Heart right ventricle (tissue), 16 donors: Measurements from ENCODE around the gene DERA. TPM values are rescaled to one million over a fixed set of nuclear protein-coding genes. Genes with fewer than 3 reads are reported as not detected.

Experiments
- ATAC-seq, 8 donors: fragments of 200-7000 bp; cut with Tn5 transposase; one replicate each; pipeline ENCODE4 v1.9.1; 2020; ENCODE audit warnings: mild to moderate bottlenecking in 8 of 8, moderate library complexity in 8 of 8, moderate number of reproducible peaks in 1 of 8
- DNase-seq, 2 donors: peaks; one replicate each; pipeline ENCODE4 v3.0.0-alpha.2; 2020
- H3K27ac ChIP-seq, 10 donors: fragments of 200-600 bp; sonication (generic) in 2 of 10; one replicate each; pipeline versions ENCODE4 v1.5.0 to v1.8.0; 2020 to 2022; ENCODE audit warnings: mild to moderate bottlenecking in 3 of 10
- H3K27me3 ChIP-seq, 7 donors: fragments of 200-600 bp; one replicate each; pipeline ENCODE4 v1.8.0; 2021 to 2022; ENCODE audit warnings: mild to moderate bottlenecking in 2 of 7
- H3K36me3 ChIP-seq, 9 donors: fragments of 200-600 bp; sonication (generic) in 1 of 9; one replicate each; pipeline versions ENCODE4 v1.5.0 to v1.8.0; 2020 to 2022; ENCODE audit warnings: mild to moderate bottlenecking in 2 of 9
- H3K4me1 ChIP-seq, 9 donors: fragments of 200-600 bp; sonication (generic) in 1 of 9; one replicate each; pipeline versions ENCODE4 v1.5.0 to v1.8.0; 2020 to 2022; ENCODE audit warnings: mild to moderate bottlenecking in 4 of 9
- H3K4me3 ChIP-seq, 10 donors: fragments of 200-600 bp; sonication (generic) in 2 of 10; one replicate each; pipeline versions ENCODE4 v1.5.0 to v1.8.0; 2020 to 2022; ENCODE audit warnings: mild to moderate bottlenecking in 7 of 10, moderate library complexity in 2 of 10
- H3K9me3 ChIP-seq, 11 donors: fragments of 200-600 bp in 10 of 11; sonication (generic) in 2 of 11; one replicate each; pipeline versions ENCODE4 v1.5.0 to v1.8.0; 2013 to 2022; ENCODE audit warnings: mild to moderate bottlenecking in 2 of 11, control low read depth in 1 of 11, moderate library complexity in 1 of 11
- WGBS, 2 donors: extraction: QIAGEN DNeasy Blood & Tissue Kit; methylation state at CpG; one replicate each; pipeline ENCODE4 v1.1.7; 2013; ENCODE audit warnings: inconsistent platforms in 1 of 2; 5-methylcytosine and 5-hydroxymethylcytosine counted together
- intact Hi-C, 10 donors: fragments of 100-400 bp; cut with DNase I; formaldehyde crosslinking; loops; one replicate each; pipeline versions ENCODE4 v1.11.1 to v1.14.2; 2022
- polyA plus RNA-seq, 2 donors: library from polyadenylated mRNA; stranded (reverse); fragments of 200-250 nt; gene quantifications; one replicate each; pipeline ENCODE4 v1.2.3, GENCODE V29; 2013
- total RNA-seq, 10 donors: library from RNA; stranded (reverse); fragmentation: NEBNext Ultra II Directional in 3 of 10; extraction: Animal tissue kit (Norgen Biotek cat#: 25700) in 3 of 10; gene quantifications; one replicate each; pipeline versions ENCODE4 v1.2.1 to v1.2.4, GENCODE V29; 2021 to 2023
- TF ChIP-seq, protein P1 (sequence below), 9 donors: fragments of 200-600 bp; sonication (generic) in 2 of 9; IDR thresholded peaks; one replicate each; pipeline versions ENCODE4 v1.5.0 to v1.8.0; 2021 to 2022; ENCODE audit warnings: antibody characterized with exemption in 9 of 9, mild to moderate bottlenecking in 5 of 9, moderate library complexity in 1 of 9
- donor health status: Arrhythmogenic right ventricular cardiomyopathy.
- donor health status: ischemic (EF 13 %, LVEDD 7.1; RV severe dilation, severe dysfunction).
- donor health status: healthy with polysubstance abuse.
- donor health status: DM: no; HTN: yes; CAD: no.
- donor health status: DM: no; HTN: no; CAD: no.
- donor health status: ischemic (EF 25% LVEDD 6.9; RV normal size, moderate dysfunction).
- donor health status: ischemic (EF 25% LVEDD 5.7; RV mildly dilated, moderate dysfunction).
- donor health status: healthy.
- donor health status: DM: yes; HTN: yes; CAD: no.
- donor health status: Ischemic cardiomyopathy.
- donor health status: ischemic (EF 35%, LVEDD 5.7; RV mildly dilated, moderate dysfunction).
- donor health status: nonischemic (EF 11% LVEDD 7.7; RV severe dilation, severe dysfunction).
- donor health status: DM: yes; HTN: yes; CAD: no.
- donor health status: PGD.
- donor health status: ischemic (EF 29% LVEDD 5.4; RV normal size, mild dysfunction).
- donor health status: nonischemic (EF 23%, LVEDD 6.1; RV moderate dilation, normal function).

The DERA gene
- total and polyA plus RNA-seq, 12 donors, result 14.6 to 23.8 (median 19.2) TPM

GRCh38 chr12:16075887-16076286 lies 164.8 kb downstream of the DERA start:
- TF ChIP-seq, protein P1, sequence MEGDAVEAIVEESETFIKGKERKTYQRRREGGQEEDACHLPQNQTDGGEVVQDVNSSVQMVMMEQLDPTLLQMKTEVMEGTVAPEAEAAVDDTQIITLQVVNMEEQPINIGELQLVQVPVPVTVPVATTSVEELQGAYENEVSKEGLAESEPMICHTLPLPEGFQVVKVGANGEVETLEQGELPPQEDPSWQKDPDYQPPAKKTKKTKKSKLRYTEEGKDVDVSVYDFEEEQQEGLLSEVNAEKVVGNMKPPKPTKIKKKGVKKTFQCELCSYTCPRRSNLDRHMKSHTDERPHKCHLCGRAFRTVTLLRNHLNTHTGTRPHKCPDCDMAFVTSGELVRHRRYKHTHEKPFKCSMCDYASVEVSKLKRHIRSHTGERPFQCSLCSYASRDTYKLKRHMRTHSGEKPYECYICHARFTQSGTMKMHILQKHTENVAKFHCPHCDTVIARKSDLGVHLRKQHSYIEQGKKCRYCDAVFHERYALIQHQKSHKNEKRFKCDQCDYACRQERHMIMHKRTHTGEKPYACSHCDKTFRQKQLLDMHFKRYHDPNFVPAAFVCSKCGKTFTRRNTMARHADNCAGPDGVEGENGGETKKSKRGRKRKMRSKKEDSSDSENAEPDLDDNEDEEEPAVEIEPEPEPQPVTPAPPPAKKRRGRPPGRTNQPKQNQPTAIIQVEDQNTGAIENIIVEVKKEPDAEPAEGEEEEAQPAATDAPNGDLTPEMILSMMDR (IDR thresholded peaks at IDR 0.05), result no peak
- WGBS, 2 donors, result 66 to 76% methylated on average over 1 of the region's 1 CpG
- Histone ChIP-seq H3K9me3 (no peaks in the 10 kb centered on the region), H3K27me3 (peaks cover 0 to 3% (median 0%) of the 10 kb centered on the region in 7 donors), H3K4me3 (no peak overlapping the region), H3K36me3 (no peaks in the 10 kb centered on the region), H3K27ac (no peak overlapping the region), H3K4me1 (no peaks in the 10 kb centered on the region)
- ATAC-seq, result no peak
- intact Hi-C loops, result loop anchor here in 1 of 10 donors (10.0 kb wide), 1 partner anchor 1569 kb away; no protein-coding TSS in a partner anchor
- DNase-seq, result no peak

DNA sequence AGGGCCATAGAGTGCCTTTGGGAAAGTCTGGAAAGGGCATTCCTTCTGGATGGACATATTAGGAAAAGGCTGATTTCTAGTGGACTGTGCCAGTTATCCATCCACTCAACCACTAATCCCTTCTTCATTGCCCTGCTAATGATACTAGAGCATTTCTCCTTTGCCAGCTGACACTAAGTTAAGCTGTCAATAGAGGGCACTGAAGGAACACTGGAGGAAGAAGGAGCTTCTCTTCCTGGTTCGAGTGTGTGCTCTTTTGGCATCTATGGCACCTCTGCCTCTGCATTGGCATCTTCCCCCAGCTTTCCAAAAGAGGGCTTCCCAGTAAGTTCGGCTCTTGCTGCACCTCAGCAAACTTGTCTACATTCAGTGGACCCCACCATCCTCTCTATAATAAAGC lies 165.4 kb downstream of the DERA start:
- WGBS, 2 donors, result 31 to 32% methylated on average over 2 of the region's 2 CpGs
- Histone ChIP-seq H3K27ac (no peak overlapping the region), H3K36me3 (no peaks in the 10 kb centered on the region), H3K9me3 (no peaks in the 10 kb centered on the region), H3K4me1 (no peaks in the 10 kb centered on the region), H3K4me3 (no peak overlapping the region), H3K27me3 (peaks cover 0 to 3% (median 0%) of the 10 kb centered on the region in 7 donors)
- intact Hi-C loops, result loop anchor here in 1 of 10 donors (10.0 kb wide), 1 partner anchor 1568 kb away; no protein-coding TSS in a partner anchor
- ATAC-seq, result peak in 2 of 8 donors; percentile 25 to 31
- TF ChIP-seq, protein P1 (IDR thresholded peaks at IDR 0.05), result peak in 7 of 9 donors; percentile 19 to 45 (median 36)
- DNase-seq, result no peak

GRCh38 chr12:16076970-16077522 lies 165.9 kb downstream of the DERA start:
- ATAC-seq, result no peak
- 89 to 92% methylated on average over 1 of the region's 1 CpG for WGBS, 2 donors
- intact Hi-C loops, result loop anchor here in 1 of 10 donors (10.0 kb wide), 1 partner anchor 1568 kb away; no protein-coding TSS in a partner anchor
- Histone ChIP-seq H3K4me3 (no peak overlapping the region), H3K27me3 (peaks cover 0 to under 1% (median 0%) of the 10 kb centered on the region in 7 donors), H3K36me3 (no peaks in the 10 kb centered on the region), H3K9me3 (no peaks in the 10 kb centered on the region), H3K4me1 (no peaks in the 10 kb centered on the region), H3K27ac (no peak overlapping the region)
- no peak for DNase-seq
- TF ChIP-seq, protein P1 (IDR thresholded peaks at IDR 0.05), result no peak

- ATAC-seq (no peak), DNase-seq (no peak)
- intact Hi-C loops, result no loop called here
- Histone ChIP-seq H3K36me3 (no peaks in the 10 kb centered on the region), H3K27me3 (no peaks in the 10 kb centered on the region), H3K9me3 (no peaks in the 10 kb centered on the region), H3K4me1 (no peaks in the 10 kb centered on the region), H3K4me3 (no peak overlapping the region), H3K27ac (no peak overlapping the region)
- WGBS, 2 donors, result 79 to 80% methylated on average over 8 of the region's 8 CpGs
- TF ChIP-seq, protein P1 (IDR thresholded peaks at IDR 0.05), result no peak
Observed at GRCh38 chr12:16086462-16086861, 175.3 kb downstream of the DERA start.
